SK-N-MC (cell line): ENCODE results near the gene IMMP2L.

Source experiments
- DNase-seq: peaks from one replicate; pipeline ENCODE4 v3.0.0-alpha.2; 2011; ENCODE audit warnings: low read depth, low spot score
- H3K27ac ChIP-seq: fragments of 200-600 bp; sonication (generic); 2 replicates; pipeline ENCODE4 v1.5.1; 2016; ENCODE audit warnings: mixed run types
- H3K36me3 ChIP-seq: fragments of 200-600 bp; sonication (generic); 2 replicates; pipeline ENCODE4 v1.6.1; 2017; ENCODE audit warnings: antibody characterized with exemption, low read length, mixed read lengths; ENCODE audit not compliant: insufficient read depth
- H3K4me3 ChIP-seq: fragments of 200-600 bp; sonication (generic); 2 replicates; pipeline ENCODE4 v1.5.1; 2016
- H3K9ac ChIP-seq: fragments of 200-600 bp; sonication (generic); 2 replicates; pipeline ENCODE4 v1.8.0; 2017; ENCODE audit warnings: mixed run types, mixed read lengths; ENCODE audit not compliant: insufficient read length
- H3K9me3 ChIP-seq: fragments of 200-600 bp; sonication (generic); 2 replicates; pipeline ENCODE4 v1.6.1; 2017; ENCODE audit warnings: low read depth, mild to moderate bottlenecking, antibody characterized with exemption, low read length, moderate library complexity, mixed read lengths
- EZH2 ChIP-seq: fragments of 200-600 bp; sonication (generic); IDR thresholded peaks from one replicate; pipeline ENCODE4 v1.6.1; 2017; ENCODE audit warnings: antibody characterized with exemption
- FOXP2 ChIP-seq: optimal IDR thresholded peaks from 2 replicates; pipeline ENCODE3; 2011; ENCODE audit warnings: mild to moderate bottlenecking, moderate library complexity; ENCODE audit not compliant: insufficient read depth; ENCODE audit errors: extremely low read length, control extremely low read depth
- POLR2AphosphoS5 ChIP-seq: IDR thresholded peaks from 2 replicates; pipeline ENCODE4 v1.6.1; 2012; ENCODE audit warnings: mild to moderate bottlenecking, low read depth, low read length, borderline replicate concordance

Gene IMMP2L

DNA sequence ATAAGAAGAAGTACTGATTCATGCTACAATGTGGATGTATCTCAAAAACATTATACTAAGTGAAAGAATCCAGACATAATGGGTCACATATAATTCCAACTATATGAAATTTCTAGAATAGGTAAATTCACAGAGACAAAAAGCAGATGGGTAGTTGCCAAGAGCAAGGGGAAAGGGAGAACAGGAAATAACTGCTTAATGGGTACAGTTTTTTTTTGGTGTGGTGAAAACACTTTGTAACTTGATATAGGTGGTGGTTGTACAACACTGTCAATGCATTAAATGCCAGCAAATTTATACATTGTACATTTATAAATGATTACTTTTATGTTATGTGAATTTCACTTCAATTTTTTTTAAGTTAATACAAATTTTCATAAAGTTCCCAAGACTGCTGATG is 490.7 kb downstream of the IMMP2L start:
- Histone ChIP-seq H3K9me3 (no peaks in the 10 kb centered on the region), H3K27ac (no peak overlapping the region), H3K36me3 (no peaks in the 10 kb centered on the region), H3K9ac (no peak overlapping the region), H3K4me3 (no peak overlapping the region)
- no peak for DNase-seq
- TF ChIP-seq EZH2 (no peak), POLR2AphosphoS5 (no peak), FOXP2 (no peak)

DNA sequence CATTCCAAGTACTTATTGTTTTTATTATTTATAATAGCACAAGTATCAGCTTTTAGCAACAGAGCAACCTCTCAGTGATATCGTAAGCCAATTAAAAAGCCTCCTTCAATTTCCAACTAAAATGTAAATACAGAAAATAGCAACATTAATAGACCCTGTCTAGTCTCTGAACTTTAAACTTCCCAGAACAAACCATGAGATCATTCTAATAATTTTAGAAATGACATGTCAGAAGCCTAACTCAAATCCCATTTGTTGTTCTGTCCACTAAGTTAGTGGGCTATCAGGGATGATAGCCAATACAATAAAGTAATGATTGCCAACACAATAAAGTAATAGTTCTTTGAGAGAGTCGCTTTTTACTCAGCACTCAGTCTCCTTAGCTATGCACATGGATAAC is 493.7 kb downstream of the IMMP2L start:
- Histone ChIP-seq H3K36me3 (no peaks in the 10 kb centered on the region), H3K9ac (no peak overlapping the region), H3K4me3 (no peak overlapping the region), H3K9me3 (no peaks in the 10 kb centered on the region), H3K27ac (no peak overlapping the region)
- DNase-seq, result no peak
- TF ChIP-seq POLR2AphosphoS5 (no peak), FOXP2 (no peak), EZH2 (no peak)

DNA sequence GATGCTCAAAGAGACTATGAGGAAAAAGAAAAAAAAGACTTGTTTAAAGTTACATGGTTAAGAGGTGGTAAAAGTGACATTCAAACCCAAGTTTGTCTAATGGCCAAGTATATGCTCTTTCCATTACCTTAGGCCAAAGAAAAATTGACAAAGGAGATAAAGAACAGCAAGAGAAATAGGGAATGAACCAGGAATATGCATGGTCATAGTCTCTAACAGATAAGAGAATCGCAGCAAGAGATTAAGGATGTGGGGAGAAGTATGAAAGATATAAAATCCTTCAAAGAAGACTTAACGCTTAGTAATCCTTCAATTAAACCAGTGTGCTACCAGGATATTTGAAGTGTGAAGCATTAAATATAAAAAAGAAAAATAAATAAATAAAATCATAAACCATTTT is 494.6 kb downstream of the IMMP2L start:
- H3K9ac ChIP-seq, result no peak overlapping the region
- H3K27ac ChIP-seq, result no peak overlapping the region
- no peak for DNase-seq
- TF ChIP-seq EZH2, result no peak
- no peak for TF ChIP-seq POLR2AphosphoS5
- TF ChIP-seq FOXP2, result no peak
- no peak overlapping the region for H3K4me3 ChIP-seq
- H3K36me3 ChIP-seq, result no peaks in the 10 kb centered on the region
- H3K9me3 ChIP-seq, result no peaks in the 10 kb centered on the region

DNA sequence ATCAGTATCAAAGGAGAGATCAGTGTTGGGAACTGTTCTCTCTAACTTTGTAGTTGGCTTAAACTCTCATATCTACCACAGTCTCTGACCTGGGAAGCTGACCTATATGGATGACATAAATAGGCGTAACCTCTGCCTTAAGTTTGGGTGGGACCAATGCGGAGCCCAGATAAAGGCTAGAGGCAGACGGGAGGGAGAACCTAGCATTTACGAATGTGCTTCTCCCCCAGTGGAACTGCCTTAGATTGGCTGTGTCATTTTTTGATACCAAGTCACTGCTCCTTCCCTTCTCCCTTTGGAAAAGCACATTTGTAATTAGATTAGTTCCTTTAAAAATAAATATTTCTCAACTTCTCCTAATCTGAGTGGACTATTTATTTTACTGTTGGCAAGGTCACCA is 495.0 kb downstream of the IMMP2L start:
- Histone ChIP-seq H3K4me3 (no peak overlapping the region), H3K36me3 (no peaks in the 10 kb centered on the region), H3K27ac (no peak overlapping the region), H3K9ac (no peak overlapping the region), H3K9me3 (no peaks in the 10 kb centered on the region)
- DNase-seq, result no peak
- TF ChIP-seq FOXP2, result no peak
- no peak for TF ChIP-seq POLR2AphosphoS5
- no peak for TF ChIP-seq EZH2

DNA sequence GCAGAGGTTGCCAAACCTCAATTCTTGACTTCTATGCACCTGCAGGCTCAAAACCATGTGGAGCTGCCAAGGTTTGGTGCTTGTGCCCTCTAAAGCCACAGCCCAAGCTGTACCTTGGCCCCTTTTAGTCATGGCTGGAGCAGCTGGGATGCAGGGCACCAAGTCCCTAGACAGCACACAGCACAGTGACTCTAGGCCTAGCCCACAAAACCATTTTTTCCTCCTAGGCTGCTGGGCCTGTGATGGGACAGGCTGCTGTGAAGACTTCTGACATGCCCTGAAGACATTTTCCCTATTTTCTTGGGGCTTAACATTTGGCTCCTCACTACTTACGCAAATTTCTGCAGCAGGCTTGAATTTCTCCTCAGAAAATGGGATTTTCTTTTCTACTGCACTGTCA is 499.1 kb downstream of the IMMP2L start:
- Histone ChIP-seq H3K36me3 (no peaks in the 10 kb centered on the region), H3K27ac (no peak overlapping the region), H3K9me3 (no peaks in the 10 kb centered on the region), H3K9ac (no peak overlapping the region), H3K4me3 (no peak overlapping the region)
- TF ChIP-seq FOXP2 (no peak), POLR2AphosphoS5 (no peak), EZH2 (no peak)
- no peak for DNase-seq

DNA sequence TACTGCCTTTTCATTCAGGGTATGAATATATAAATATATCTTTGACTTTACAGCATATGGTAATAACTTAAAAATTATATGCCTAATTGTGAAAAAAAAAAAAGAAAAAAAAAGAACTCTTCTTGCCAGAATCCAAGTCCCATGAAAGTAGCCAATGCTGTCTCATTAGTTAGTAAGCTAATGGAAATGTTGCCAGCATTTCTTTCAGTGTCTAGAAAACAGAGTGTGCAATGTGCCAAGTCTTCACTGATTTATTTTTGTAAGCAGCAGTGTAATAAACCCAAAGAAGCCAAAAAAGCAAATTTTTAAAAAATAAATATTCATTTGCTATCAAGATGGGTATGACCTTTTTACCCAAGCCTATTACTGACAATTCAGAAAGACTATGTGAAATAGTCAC is 502.5 kb downstream of the IMMP2L start:
- no peak for TF ChIP-seq EZH2
- TF ChIP-seq FOXP2, result no peak
- TF ChIP-seq POLR2AphosphoS5, result no peak
- Histone ChIP-seq H3K27ac (no peak overlapping the region), H3K9ac (no peak overlapping the region), H3K4me3 (no peak overlapping the region), H3K9me3 (no peaks in the 10 kb centered on the region), H3K36me3 (no peaks in the 10 kb centered on the region)
- DNase-seq, result no peak

DNA sequence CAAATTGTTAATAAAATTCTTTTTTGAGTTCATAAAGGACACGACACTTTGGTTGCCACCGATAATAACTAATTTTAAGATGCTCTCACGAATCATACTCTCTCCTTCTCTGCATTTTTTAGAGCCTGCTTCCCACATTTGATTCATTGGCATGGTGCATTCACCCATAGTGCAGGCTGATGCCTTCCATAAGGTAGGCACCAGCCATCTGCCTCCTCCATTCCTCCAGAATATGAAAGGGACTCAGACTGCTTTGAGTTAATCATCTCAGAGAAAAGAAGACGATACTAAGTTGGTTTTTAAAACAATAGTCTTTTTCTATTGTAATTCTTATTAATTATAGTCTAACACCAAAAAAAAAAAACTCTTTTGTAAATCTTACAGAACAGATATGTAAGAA is 505.2 kb downstream of the IMMP2L start:
- Histone ChIP-seq H3K36me3 (no peaks in the 10 kb centered on the region), H3K4me3 (no peak overlapping the region), H3K27ac (no peak overlapping the region), H3K9me3 (no peaks in the 10 kb centered on the region), H3K9ac (no peak overlapping the region)
- TF ChIP-seq EZH2 (no peak), FOXP2 (no peak), POLR2AphosphoS5 (no peak)
- DNase-seq, result no peak

DNA sequence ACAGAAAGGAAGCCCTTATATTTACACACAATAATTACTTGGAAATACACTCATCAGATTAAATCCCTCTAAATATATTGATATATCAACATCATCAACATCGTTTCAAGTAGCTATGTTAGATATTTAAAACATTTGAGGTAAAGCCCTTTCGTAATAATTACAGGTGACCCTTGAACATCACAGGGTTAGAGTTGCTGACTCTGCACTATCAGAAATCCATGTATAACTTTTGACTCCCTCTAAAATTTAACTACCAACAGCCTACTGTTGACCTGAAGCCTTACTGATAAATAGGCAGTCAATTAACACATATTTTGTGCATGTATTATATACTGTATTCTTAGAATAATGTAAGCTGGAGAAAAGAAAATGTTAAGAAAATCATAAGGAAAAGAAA is 505.9 kb downstream of the IMMP2L start:
- no peak overlapping the region for H3K27ac ChIP-seq
- H3K36me3 ChIP-seq, result no peaks in the 10 kb centered on the region
- H3K9me3 ChIP-seq, result no peaks in the 10 kb centered on the region
- DNase-seq, result no peak
- TF ChIP-seq FOXP2 (no peak), POLR2AphosphoS5 (no peak), EZH2 (no peak)
- H3K9ac ChIP-seq, result no peak overlapping the region
- no peak overlapping the region for H3K4me3 ChIP-seq

DNA sequence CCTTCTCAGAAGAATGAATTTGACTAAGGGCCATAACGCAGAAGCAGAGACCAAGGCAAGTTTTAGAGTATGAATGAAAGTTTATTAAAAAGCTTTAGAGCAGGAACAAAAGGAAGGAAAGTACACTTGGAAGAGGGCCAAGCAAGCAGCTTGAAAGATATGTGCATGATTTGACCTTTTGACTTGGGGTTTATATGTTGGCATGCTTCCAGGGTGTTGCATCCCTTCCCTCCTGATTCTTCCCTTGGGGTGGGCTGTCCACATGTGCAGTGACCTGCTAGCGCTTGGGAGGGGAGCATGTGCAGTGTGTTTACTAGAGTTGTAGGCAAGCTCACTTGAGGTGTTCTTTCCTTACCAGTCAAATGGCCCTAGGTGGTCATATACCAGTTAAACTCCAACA is 509.3 kb downstream of the IMMP2L start:
- DNase-seq, result no peak
- no peak overlapping the region for H3K9ac ChIP-seq
- no peak overlapping the region for H3K27ac ChIP-seq
- H3K4me3 ChIP-seq, result no peak overlapping the region
- no peaks in the 10 kb centered on the region for H3K36me3 ChIP-seq
- no peaks in the 10 kb centered on the region for H3K9me3 ChIP-seq
- TF ChIP-seq EZH2 (no peak), FOXP2 (no peak), POLR2AphosphoS5 (no peak)
